Breast epithelium (tissue), 3 donors: ENCODE measurements around the gene ITGAX.

Source experiments
- CTCF ChIP-seq, 3 donors: fragments of 450-650 bp; IDR thresholded peaks; one replicate each; pipeline ENCODE4 v1.5.1; 2016 to 2017; ENCODE audit warnings: antibody characterized with exemption in 3 of 3, mild to moderate bottlenecking in 3 of 3, moderate library complexity in 3 of 3
- POLR2A ChIP-seq: fragments of 450-650 bp; IDR thresholded peaks from one replicate; pipeline ENCODE4 v1.6.1; 2016; ENCODE audit warnings: antibody characterized with exemption, mild to moderate bottlenecking, moderate library complexity
- POLR2AphosphoS5 ChIP-seq, 3 donors: sonication (generic); formaldehyde crosslinking; IDR thresholded peaks; one replicate each; pipeline ENCODE4 v1.6.1; 2017; ENCODE audit warnings: antibody characterized with exemption in 3 of 3

GRCh38 chr16:31413943-31414342 is 59.0 kb downstream of the ITGAX start:
- TF ChIP-seq POLR2A (no peak), CTCF (IDR thresholded peaks at IDR 0.05) (no peak), POLR2AphosphoS5 (IDR thresholded peaks at IDR 0.05) (no peak)
